Measurements from ENCODE around the gene ERP29.

DNA sequence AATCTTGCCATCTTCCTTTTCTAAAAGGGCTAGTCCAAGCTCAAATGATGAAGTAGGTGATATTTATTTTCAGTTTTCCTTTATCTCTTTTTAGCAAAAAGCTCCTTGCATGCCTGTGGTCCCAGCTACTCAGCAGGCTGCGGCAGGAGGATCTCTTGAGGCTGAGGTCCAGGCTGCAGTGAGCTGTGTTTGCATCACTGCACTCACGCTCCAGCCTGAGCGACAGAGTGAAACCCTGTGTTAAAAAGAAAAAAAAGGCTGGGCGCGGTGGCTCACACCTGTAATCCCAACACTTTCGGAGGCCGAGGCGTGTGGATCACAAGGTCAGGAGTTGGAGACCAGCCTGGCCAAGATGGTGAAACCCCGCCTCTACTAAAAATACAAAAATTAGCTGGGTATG, 5.3 kb upstream of the ERP29 start:
- TF ChIP-seq, protein P1, sequence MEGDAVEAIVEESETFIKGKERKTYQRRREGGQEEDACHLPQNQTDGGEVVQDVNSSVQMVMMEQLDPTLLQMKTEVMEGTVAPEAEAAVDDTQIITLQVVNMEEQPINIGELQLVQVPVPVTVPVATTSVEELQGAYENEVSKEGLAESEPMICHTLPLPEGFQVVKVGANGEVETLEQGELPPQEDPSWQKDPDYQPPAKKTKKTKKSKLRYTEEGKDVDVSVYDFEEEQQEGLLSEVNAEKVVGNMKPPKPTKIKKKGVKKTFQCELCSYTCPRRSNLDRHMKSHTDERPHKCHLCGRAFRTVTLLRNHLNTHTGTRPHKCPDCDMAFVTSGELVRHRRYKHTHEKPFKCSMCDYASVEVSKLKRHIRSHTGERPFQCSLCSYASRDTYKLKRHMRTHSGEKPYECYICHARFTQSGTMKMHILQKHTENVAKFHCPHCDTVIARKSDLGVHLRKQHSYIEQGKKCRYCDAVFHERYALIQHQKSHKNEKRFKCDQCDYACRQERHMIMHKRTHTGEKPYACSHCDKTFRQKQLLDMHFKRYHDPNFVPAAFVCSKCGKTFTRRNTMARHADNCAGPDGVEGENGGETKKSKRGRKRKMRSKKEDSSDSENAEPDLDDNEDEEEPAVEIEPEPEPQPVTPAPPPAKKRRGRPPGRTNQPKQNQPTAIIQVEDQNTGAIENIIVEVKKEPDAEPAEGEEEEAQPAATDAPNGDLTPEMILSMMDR (conservative IDR thresholded peaks at IDR 0.05 in 1 of 2, IDR thresholded peaks at IDR 0.05 in 1 of 2; ENCODE audit: low read depth in 1 of 2, low read length in 2 of 2): no peak
- no peak for TF ChIP-seq EZH2 (IDR thresholded peaks at IDR 0.05; ENCODE audit: low read length, missing control alignments)

Data from fibroblast of lung (primary cell).